Measurements from ENCODE around the gene PTTG1IP.
A peak's percentile ranks its signal among the peaks of the same experiment; 100 is the strongest.

The PTTG1IP gene

GRCh38 chr21:44872323-44872648, 1.2 kb downstream of the PTTG1IP start:
- H3K27ac Mint-ChIP-seq = peak overlapping the region; percentile 61
- peaks cover 16% of the 10 kb centered on the region for H3K36me3 Mint-ChIP-seq (ENCODE audit: low read depth)
- peaks cover 71% of the 10 kb centered on the region for H3K4me1 Mint-ChIP-seq
- peaks cover 4% of the 10 kb centered on the region for H3K9me3 Mint-ChIP-seq
- no peak for DNase-seq
- no peak for TF ChIP-seq CTCF (IDR thresholded peaks at IDR 0.05)
- H3K27me3 Mint-ChIP-seq (ENCODE audit: low read depth, poor library complexity) = peaks cover 36% of the 10 kb centered on the region
- peak overlapping the region; percentile 98 for H3K4me3 Mint-ChIP-seq

DNA sequence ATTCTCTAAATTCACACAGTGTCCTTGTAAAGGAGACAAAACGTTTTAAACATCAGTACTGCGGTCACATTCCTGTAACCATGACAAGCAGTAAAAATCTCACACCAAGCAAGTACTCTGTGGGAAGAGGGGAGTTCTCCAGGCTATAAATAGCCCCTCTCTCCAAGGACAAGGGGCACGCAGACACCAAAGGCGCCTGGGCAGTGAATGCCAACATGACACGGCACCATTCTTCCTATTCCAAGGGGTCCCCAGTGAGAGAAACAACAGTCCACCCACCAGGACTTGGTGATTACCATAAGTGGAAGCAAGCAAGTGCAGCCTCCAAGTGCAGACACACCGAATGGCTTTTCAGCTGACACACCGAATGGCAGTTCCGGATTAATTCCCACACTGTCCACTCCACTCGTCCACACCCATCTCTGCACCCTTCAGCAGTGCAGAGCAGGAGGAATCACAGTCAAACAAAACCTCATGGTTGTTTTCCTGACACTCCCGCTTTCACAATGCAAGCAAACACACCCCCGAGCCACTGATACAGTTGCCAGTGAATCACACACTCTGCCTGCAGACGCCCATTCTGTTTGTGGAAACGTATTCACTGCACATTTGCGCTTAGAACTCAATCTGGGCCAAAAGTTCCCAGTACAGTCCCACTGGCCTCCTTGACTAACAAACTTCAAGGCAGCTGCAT, 1.8 kb downstream of the PTTG1IP start:
- Mint-ChIP-seq H3K4me1 (peaks cover 77% of the 10 kb centered on the region), H3K9me3 (peaks cover 4% of the 10 kb centered on the region), H3K27ac (peak overlapping the region; percentile 77), H3K4me3 (peak overlapping the region; percentile 98), H3K36me3 (ENCODE audit: low read depth) (peaks cover 19% of the 10 kb centered on the region), H3K27me3 (ENCODE audit: low read depth, poor library complexity) (peaks cover 30% of the 10 kb centered on the region)
- no peak for DNase-seq
- no peak for TF ChIP-seq CTCF (IDR thresholded peaks at IDR 0.05)

- DNase-seq = no peak
- H3K27me3 Mint-ChIP-seq (ENCODE audit: low read depth, poor library complexity) = peaks cover 22% of the 10 kb centered on the region
- TF ChIP-seq CTCF (IDR thresholded peaks at IDR 0.05) = no peak
These were observed 2.6 kb downstream of the PTTG1IP start for GRCh38 chr21:44870748-44871495.

DNA sequence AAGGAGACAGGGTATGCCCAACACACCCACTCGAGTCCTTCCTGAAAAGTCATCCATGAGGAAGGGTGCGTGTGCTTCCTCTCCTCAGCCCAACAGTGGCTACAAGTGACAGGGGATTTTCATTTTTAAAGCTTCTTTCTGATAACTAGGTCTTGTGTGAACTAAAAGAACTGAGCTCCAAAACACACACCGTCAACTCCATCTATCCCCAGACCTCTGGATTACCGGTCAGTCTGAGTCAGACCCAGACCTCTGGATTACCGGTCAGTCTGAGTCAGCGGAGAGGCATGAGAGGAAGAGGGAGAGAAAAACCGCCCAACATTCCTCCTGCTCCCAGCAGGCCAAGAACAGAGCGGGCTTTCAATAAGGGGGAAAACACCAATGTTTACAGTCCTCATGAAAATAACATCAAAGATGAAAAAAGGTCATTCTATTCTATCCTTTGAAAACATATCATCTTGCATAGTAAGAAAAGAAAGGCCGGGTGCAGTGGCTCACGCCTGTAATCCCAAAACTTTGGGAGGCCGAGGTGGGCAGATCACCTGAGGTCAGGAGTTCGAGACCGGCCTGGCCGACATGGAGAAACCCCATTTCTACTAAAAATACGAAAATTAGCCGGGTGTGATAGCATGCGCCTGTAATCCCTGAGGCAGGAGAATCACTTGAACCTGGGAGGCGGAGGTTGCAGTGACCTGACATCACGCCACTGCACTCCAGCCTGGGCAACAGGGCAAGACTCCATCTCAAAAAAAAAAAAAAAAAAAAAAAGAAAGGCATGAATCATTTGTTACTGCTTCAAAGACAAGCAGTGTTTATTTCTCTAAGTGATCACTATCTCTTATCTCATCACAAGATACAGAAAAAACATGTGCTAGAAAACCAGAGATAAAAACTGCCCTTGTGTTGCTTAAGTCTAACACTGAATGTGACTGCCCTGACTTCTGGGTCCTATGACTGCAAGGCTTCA, 3.4 kb downstream of the PTTG1IP start:
- Mint-ChIP-seq H3K36me3 (ENCODE audit: low read depth) (peaks cover 27% of the 10 kb centered on the region), H3K9me3 (no peaks in the 10 kb centered on the region), H3K27ac (no peak overlapping the region), H3K27me3 (ENCODE audit: low read depth, poor library complexity) (peaks cover 14% of the 10 kb centered on the region), H3K4me3 (peak overlapping the region; percentile 69), H3K4me1 (peaks cover 77% of the 10 kb centered on the region)
- no peak for DNase-seq
- TF ChIP-seq CTCF (IDR thresholded peaks at IDR 0.05) = no peak

More at GRCh38 chr21:44870748-44871495, 2.6 kb downstream of the PTTG1IP start:
- peak overlapping the region; percentile 42 for H3K27ac Mint-ChIP-seq
- H3K36me3 Mint-ChIP-seq (ENCODE audit: low read depth) = peaks cover 23% of the 10 kb centered on the region
- H3K4me3 Mint-ChIP-seq = peak overlapping the region; percentile 98
- H3K9me3 Mint-ChIP-seq = no peaks in the 10 kb centered on the region
- H3K4me1 Mint-ChIP-seq = peaks cover 84% of the 10 kb centered on the region

DNA sequence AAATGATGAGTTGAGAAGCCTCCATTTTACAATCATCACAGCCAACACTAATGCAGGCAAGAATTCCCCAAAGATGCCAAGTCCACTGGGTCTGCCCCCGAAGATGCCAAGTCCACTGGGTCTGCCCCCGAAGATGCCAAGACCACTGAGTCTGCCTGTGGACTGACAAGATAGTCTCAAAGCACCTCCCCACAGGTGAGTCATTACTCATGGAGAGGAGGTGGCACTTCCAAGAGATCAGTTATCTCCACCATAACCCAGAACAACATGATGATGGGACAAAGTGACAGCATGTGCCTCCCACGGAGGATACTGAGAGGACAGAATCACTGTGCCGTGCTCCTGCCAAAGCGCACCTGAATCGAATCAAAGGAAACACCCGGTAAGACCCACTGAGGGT, 4.8 kb downstream of the PTTG1IP start:
- TF ChIP-seq CTCF (IDR thresholded peaks at IDR 0.05) = no peak
- Mint-ChIP-seq H3K27me3 (ENCODE audit: low read depth, poor library complexity) (peaks cover 2% of the 10 kb centered on the region), H3K9me3 (no peaks in the 10 kb centered on the region), H3K27ac (peak overlapping the region; percentile 30), H3K36me3 (ENCODE audit: low read depth) (peaks cover 38% of the 10 kb centered on the region), H3K4me1 (peaks cover 68% of the 10 kb centered on the region), H3K4me3 (no peak overlapping the region)
- DNase-seq = no peak

Measured in nephron progenitor cell (in vitro differentiated cells).